HG03520 (cell line): Measurements from ENCODE around the gene ACAA2.
"Not testable (repeated sequence)": the region's sequence is repeated elsewhere in the genome, so short reads cannot be mapped to it uniquely, and the experiment has no call there.

Experiments
- ATAC-seq: cut with Tn5 transposase; IDR thresholded peaks from one replicate; pipeline ENCODE4 v1.9.1; 2021; ENCODE audit warnings: mild to moderate bottlenecking, moderate library complexity; ENCODE audit not compliant: unreplicated experiment

ACAA2 gene

DNA sequence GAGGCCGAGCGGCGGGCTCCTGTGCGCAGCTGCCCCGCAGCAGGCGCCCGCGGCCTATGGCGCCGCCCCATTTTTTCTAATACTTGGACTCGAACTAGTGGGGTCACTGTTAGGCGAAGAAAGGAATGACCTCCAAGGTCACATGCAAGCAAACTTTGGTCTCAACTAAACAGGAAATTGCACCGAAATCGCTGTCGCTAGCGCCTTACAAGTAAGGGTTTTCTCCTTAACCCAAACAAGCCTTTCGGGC is 339 bp downstream of the ACAA2 start:
- peak; percentile 13 for ATAC-seq

DNA sequence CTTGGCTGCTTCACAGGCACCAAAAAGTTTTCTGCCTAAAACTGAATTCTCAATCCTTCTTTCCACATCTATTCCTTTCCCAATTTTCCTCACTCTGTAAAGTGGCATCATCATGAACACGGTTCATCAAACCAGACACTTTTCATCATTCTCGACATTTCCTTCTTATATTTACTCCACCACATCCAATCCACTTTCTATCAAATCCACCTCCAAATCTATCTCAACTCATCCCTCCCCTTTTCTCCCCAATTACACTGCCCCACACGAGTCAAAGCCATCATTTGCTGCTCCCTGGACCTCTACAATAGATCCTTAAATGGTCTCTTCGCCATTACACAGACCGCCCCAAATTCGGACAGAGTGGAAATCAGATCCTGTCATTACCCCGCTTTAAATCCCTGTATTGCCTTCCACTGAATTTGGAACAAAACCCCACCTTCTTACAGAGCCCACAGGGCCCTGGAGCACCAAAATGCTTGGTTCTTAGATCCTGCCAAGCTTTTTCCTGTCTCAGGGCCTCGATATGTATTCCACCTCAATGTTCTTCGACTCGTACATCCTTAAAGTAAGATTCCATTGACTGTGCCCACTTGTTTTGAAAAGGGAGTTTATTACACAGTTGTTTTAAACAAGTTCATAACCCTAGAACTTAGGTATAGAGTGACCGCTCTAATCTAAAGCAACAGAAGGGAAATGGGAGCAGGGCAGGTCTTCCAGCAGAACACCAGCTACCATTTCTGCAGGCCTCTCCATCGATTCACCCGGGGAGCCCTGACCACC is 856 bp downstream of the ACAA2 start:
- ATAC-seq: no peak

GRCh38 chr18:49811151-49811938 is 2.0 kb downstream of the ACAA2 start:
- no peak for ATAC-seq

- not testable (repeated sequence) for ATAC-seq
These were observed 4.7 kb downstream of the ACAA2 start for GRCh38 chr18:49808553-49809191.

- ATAC-seq: no peak
These were observed 9.2 kb downstream of the ACAA2 start for GRCh38 chr18:49804096-49804495.

- ATAC-seq: no peak
These were observed 10.7 kb downstream of the ACAA2 start for GRCh38 chr18:49802623-49803022.

GRCh38 chr18:49800491-49800890 is 12.8 kb downstream of the ACAA2 start:
- ATAC-seq: not testable (repeated sequence)

DNA sequence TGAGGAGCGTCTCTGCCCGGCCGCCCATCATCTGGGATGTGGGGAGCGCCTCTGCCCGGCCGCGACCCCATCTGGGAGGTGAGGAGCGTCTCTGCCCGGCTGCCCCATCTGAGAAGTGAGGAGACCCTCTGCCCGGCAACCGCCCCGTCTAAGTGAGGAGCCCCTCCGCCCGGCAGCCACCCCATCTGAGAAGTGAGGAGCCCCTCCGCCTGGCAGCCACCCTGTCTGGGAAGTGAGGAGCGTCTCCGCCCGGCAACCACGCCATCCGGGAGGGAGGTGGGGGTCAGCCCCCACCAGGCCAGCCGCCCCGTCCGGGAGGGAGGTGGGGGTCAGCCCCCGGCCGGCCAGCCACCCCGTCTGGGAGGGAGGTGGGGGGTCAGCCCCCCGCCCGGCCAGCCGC is 13.5 kb downstream of the ACAA2 start:
- not testable (repeated sequence) for ATAC-seq

GRCh38 chr18:49798001-49798400 is 15.3 kb downstream of the ACAA2 start:
- no peak for ATAC-seq

- ATAC-seq: no peak
These were observed 17.5 kb downstream of the ACAA2 start for GRCh38 chr18:49795612-49796552.

DNA sequence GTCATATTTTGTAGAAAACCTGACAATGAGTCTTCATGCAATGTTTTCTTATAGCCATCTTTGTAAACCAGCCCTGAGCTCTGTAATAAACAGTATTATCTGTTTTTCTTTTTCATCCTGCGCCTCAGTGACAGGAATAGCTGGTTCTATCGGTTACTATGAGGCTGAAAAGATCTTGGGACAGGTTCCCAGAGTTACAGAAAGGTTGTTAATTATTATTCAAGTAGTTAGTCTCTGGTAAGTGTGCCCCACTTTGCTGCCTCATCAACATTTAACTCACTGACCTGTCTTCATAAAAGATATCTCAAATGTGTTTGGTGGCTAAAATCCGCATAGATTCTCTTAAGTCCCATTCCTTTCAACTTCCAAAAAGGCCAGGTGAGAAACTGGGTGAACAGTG is 18.6 kb downstream of the ACAA2 start:
- ATAC-seq: no peak

DNA sequence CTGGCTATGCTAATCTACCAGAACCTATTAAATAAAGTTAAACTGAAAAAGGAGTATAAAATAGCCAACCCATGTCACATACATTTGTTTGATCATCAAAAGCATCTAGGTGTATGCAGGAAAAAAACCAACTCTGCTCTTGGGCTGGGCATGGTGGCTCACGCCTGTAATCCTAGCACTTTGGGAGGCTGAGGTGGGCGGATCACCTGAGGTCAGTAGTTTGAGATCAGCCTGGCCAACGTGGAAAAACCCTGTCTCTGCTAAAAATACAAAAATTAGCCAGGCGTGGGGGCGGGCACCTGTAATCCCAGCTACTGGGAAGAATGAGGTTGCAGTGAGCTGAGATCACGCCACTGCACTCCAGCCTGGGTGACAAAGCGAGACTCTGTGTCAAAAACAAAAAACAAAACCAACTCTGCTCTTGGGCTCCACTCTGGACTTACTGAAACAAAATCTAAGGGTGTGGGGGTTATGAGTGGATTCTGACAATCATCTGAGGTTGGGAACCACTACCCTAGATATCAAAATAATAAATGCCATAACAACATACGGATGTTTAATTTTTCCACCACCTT is 23.7 kb downstream of the ACAA2 start:
- ATAC-seq: not testable (repeated sequence)

GRCh38 chr18:49788327-49788898 is 24.9 kb downstream of the ACAA2 start:
- peak; percentile 59 for ATAC-seq

DNA sequence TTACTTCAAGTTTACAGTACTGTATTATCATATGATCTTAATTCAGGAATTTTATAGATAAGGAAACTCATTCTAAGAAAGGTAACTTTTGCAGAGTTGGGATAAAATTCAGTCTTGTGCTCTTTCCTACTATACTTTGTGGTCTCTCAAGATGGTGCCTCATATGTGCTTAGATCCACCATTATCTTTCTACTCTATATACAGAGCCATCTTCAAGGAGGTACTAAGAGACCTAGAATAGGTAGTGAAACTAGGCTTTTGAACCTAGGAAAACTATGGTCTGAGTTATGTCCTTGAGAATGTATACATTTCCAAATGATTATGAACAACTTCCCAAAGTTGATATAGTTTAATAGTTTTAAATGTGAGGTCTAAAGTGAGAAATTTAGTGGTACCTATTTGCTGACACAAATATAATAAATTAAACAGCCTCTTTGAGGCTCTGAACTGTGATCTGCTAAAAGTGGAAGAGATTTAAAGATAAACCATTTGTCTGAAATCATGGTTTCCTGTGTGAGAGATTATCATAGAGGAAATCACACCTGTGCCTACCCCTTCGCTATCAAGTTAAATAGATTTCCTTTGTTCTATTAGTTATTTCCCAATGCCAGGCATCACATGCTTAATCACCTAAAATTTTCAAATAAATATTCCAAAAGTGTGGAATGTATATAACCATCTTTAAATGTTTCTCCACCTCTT is 27.2 kb downstream of the ACAA2 start:
- no peak for ATAC-seq

DNA sequence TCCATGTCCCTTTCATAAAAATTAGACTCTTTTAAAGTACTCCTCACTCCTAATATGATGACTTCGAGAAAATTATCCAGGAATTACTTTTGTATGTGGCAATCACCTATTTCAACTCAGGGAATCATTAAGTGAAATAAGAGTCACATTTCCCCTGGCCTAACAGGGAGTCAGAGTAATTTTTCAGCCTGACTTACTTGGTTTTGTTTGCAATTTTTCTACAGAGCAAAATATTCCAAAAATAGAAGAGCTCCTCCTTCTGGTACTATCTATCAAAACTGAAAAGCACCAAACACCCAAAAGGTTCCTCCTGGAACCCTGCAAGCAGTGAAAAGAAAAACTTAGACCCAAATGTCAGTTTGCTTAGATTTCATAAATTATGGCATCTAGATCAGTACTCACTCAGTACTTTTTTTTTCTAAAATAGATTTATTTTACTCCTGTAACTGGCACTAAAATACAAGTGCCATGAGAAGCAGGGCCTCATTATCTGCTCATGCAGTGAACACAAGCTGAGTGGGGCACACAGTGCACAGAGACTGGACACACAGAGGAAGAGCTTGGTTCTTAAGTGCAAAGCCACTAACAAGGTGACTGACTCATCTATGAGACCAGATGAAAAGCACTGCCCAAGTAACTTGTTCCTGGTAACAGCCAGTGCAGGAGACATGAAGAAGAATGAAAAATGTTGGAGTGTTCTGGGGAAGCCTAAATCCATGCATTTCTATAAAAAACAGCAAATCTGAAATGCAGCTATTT is 28.7 kb downstream of the ACAA2 start:
- ATAC-seq: no peak

DNA sequence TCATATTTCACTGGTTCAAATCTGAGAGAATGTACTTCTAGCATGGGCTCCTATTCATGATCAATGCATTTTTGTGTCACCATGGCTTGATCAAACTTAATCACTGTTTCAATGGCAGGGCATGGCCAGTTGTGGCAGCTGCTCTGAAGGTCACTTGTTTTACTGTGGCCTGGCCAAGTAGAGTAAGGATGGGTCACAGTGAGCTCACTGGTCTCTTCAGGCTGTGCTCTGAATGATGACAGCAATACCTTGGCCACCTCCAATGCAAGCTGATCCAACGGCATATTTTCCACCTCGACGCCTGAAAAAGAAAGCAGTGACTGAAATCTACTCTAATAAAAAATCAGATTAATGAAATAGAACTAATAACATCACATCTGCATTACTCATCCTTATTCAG is 29.7 kb downstream of the ACAA2 start:
- ATAC-seq: not testable (repeated sequence)

DNA sequence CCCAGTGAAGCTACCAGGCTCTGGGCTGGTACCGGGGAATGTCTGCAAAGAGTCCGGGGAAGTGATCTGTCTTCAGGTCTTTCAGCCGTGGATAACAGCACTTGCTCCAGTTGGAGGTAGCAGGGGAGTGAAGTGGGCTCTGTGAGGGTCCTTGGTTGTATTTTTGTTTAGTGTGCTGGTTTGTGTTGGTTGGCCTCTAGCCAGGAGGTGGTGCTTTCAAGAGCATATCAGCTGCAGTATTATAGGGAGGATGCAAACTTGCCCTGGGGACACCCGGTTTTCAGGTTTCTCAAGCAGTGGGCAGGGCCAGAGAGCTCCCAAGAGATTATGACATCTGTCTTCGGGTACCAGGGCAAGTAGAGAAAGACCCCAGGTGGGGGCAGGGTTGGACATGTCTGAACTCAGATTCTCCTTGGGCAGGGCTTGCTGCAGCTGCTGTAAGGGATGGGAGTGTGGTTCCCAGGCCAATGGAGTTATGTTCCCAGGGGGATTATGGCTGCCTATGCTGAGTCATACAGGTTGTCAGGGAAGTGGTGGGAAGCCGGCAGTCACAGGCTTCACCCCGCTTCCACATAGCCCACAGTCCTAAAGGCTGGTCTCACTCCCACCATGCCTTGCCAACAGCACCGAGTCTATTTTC is 34.4 kb downstream of the ACAA2 start:
- no peak for ATAC-seq

DNA sequence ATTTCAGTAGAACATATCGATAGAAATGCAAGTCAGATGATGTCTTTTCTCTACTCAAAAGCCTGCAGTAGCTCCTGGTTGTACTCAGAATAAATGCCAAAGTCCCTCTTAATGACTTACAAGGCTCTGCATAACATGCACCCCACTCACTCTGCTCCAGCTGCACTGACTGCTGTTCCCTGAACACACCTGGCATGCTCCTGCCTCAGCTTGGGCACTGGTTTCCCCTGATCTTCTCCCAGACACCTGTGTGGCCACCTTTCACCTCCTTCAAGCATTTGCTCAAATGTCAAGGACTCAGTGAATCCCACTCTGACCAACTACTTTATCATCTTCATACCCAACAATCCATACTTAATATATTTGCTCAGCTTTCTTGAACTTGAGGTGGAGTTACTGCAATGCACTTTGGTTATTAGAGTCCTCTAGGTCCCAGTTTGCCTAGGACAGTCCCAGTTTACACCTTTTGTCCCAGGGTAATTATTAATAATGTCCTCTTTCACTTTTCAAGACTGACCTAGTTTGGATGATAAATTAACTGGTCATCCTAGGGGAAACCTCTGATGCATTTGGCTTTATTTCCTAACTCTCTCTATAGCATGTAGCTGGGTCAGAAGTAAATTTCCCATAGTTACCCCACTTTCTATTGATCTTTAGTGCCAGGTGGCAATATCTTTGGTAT is 44.1 kb downstream of the ACAA2 start:
- no peak for ATAC-seq
